Fibroblast of the aortic adventitia (primary cell): Measurements from ENCODE around the gene ITGB6. TPM values are rescaled to one million over a fixed set of nuclear protein-coding genes. Genes with fewer than 3 reads are reported as not detected.

Experiments used
- DNase-seq: peaks from one replicate; pipeline ENCODE4 v3.0.0-alpha.2; 2010; ENCODE audit warnings: low read depth
- H3K4me3 ChIP-seq: 2 replicates; pipeline ENCODE4 v1.5.1; 2011; ENCODE audit warnings: low read depth, mild to moderate bottlenecking, control low read depth, low read length, moderate library complexity
- total RNA-seq: library from RNA; depleted of rRNA; stranded (reverse); fragments of >200 nt; gene quantifications from 2 replicates; pipeline ENCODE4 v1.2.3, GENCODE V29; 2012; ENCODE audit warnings: low replicate concordance
- TF ChIP-seq, protein P1 (sequence below): IDR thresholded peaks from 2 replicates; pipeline ENCODE4 v1.5.1; 2011; ENCODE audit warnings: mild to moderate bottlenecking, low read length, control low read depth, inconsistent platforms; ENCODE audit not compliant: insufficient read depth

Gene ITGB6
- total RNA-seq, 1 donor: under 0.01 TPM

DNA sequence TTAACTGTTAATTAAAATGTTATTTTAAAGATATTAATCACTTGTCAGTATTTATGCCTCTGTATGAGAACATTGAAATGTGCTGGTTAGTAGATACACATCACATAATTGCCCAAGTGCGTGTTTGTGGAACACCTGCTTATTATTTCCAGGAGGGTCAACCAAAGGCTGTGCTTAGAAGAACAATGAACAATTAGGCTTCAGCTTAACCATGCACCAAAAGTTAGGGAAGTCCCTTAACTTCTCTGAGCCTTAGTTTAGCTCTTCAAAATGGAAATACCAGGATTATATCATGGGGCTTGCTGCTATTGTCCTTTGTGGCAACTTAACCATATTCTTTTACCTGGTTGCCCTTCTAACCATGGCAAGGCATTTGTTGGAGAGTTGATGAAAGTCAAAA is 94.7 kb downstream of the ITGB6 start:
- TF ChIP-seq, protein P1, sequence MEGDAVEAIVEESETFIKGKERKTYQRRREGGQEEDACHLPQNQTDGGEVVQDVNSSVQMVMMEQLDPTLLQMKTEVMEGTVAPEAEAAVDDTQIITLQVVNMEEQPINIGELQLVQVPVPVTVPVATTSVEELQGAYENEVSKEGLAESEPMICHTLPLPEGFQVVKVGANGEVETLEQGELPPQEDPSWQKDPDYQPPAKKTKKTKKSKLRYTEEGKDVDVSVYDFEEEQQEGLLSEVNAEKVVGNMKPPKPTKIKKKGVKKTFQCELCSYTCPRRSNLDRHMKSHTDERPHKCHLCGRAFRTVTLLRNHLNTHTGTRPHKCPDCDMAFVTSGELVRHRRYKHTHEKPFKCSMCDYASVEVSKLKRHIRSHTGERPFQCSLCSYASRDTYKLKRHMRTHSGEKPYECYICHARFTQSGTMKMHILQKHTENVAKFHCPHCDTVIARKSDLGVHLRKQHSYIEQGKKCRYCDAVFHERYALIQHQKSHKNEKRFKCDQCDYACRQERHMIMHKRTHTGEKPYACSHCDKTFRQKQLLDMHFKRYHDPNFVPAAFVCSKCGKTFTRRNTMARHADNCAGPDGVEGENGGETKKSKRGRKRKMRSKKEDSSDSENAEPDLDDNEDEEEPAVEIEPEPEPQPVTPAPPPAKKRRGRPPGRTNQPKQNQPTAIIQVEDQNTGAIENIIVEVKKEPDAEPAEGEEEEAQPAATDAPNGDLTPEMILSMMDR: no peak
- DNase-seq: no peak
- H3K4me3 ChIP-seq: no peak overlapping the region

DNA sequence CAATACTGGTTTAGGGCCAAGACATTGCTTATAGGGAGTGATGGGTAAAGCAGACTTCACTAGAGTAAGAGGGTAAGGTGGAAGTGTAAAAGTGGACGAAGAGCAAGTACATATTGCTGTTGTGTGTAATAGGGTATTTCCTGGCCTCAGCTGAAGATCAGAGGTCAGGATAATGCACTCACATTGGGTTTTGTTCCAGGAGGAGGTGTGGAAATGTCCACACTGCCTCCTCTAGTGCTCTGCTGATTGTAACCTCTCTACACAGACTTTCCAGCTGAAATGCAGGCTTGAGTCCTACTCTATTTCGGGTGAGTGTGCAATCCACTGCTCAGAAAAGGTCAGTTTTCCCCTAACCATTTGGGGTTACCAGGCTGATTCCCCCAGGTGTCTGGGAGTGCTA is 96.0 kb downstream of the ITGB6 start:
- no peak for DNase-seq
- TF ChIP-seq, protein P1: no peak
- H3K4me3 ChIP-seq: no peak overlapping the region

DNA sequence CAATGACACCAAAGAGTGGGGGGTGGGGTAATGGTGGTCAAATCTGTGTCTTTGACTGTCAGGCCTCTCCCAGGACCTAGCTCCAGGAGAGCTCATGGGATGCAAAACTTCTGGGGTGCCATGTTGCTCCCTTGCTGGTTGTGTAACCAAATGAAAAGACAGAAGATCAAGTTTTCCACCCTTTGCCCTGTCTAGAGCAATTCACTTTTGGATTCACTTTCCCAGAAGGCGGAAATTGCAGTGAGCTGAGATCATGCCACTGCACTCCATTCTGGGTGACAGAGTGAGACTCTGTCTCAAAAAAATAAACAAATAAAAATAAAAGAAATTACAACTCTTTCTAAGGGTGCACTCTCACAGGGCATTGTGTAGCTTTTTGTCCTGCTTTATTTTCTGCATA is 102.7 kb downstream of the ITGB6 start:
- DNase-seq: no peak
- TF ChIP-seq, protein P1: no peak
- no peak overlapping the region for H3K4me3 ChIP-seq

DNA sequence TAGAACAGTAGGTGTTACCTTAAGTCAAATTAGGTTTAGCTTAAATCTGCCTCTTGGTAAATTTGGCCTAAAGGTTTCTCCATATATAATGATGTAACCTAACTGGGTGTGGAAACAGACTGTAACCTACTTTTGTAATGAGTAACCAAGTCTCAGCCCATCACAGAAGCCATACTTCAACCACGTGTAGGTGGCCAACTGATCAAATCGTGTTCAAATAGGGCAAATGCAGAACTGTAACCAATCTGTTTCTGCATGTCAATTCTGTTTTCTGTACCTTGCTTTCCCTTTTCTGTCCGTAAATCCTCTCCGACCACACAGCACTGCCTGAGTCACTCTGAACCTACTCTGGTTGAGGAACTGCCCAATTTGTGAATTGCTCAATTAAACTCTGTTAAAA is 103.7 kb downstream of the ITGB6 start:
- TF ChIP-seq, protein P1: no peak
- no peak for DNase-seq
- no peak overlapping the region for H3K4me3 ChIP-seq

DNA sequence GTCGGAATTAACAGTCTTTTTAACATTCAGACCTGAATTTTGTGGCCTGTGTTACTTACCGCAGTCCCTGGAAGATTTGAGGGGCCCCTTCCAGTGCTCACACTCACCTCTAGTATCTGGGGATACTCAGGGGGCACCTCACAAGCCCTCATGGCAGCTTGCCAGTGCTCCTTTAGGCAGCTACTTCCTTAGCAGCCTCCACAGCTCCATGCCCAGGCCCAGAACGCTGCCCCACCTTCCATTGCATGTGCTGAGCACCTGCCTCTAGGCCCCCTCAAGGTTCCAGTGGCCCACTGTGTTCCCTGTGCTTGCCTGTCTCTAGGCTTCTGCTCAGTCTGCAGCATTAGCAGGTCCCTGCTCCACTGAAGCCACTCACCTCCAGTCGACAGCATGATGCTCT is 107.6 kb downstream of the ITGB6 start:
- TF ChIP-seq, protein P1: no peak
- H3K4me3 ChIP-seq: no peak overlapping the region
- DNase-seq: no peak

DNA sequence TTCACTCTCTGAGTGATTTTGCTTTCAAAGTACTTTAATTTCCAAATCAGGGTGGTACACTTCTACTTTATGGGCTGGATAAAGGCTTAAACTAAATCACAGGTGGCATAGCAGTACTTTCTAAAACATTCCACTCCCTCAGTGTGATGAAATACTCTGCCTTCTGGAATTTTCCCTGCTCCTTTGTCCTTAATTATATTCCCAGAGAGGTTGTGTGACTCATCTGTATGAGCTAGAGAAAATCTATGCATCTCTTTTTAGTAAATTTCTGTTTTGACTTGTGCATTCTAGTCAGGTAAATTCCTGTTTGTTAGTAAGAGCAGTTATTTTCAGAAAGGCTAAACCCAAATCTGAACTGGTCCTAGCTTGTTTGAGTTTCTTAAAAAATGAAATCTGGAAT is 108.7 kb downstream of the ITGB6 start:
- TF ChIP-seq, protein P1: no peak
- no peak overlapping the region for H3K4me3 ChIP-seq
- DNase-seq: peak; percentile 72
